Spinal cord (tissue), 10 donors: Measurements from ENCODE around the gene LRP6. TPM values are rescaled to one million over a fixed set of nuclear protein-coding genes. Genes with fewer than 3 reads are reported as not detected.

ENCODE experiments used
- DNase-seq, 6 donors: peaks; one replicate each; pipeline versions ENCODE4 v3.0.0 to v3.0.0-alpha.2; 2013 to 2015; ENCODE audit warnings: low spot score in 6 of 6, low read depth in 4 of 6
- H3K27ac ChIP-seq: one replicate; pipeline ENCODE4 v1.5.1; 2013; ENCODE audit warnings: low read depth, low read length, control low read depth
- H3K27me3 ChIP-seq: one replicate; pipeline ENCODE4 v1.6.1; 2013; ENCODE audit warnings: low read length; ENCODE audit not compliant: control insufficient read depth, insufficient read depth
- H3K36me3 ChIP-seq: one replicate; pipeline ENCODE4 v1.6.1; 2013; ENCODE audit warnings: low read length; ENCODE audit not compliant: control insufficient read depth, insufficient read depth
- H3K4me1 ChIP-seq: one replicate; pipeline ENCODE4 v1.6.1; 2013; ENCODE audit warnings: low read length; ENCODE audit not compliant: control insufficient read depth, insufficient read depth
- H3K4me3 ChIP-seq: one replicate; pipeline ENCODE4 v1.5.1; 2013; ENCODE audit warnings: low read depth, low read length, control low read depth
- H3K9me3 ChIP-seq: one replicate; pipeline ENCODE4 v1.6.1; 2013; ENCODE audit warnings: low read length; ENCODE audit not compliant: control insufficient read depth, insufficient read depth
- WGBS: methylation state at CpG from one replicate; pipeline ENCODE4 v1.1.5; 2013; ENCODE audit warnings: missing lambda C conversion rate; ENCODE audit not compliant: insufficient coverage; 5-methylcytosine and 5-hydroxymethylcytosine counted together
- polyA plus RNA-seq, 2 donors: library from polyadenylated mRNA; unstranded; fragments of 120-200 nt; gene quantifications; one replicate each; pipeline ENCODE4 v1.2.1, GENCODE V29; 2013; ENCODE audit not compliant: insufficient read length in 2 of 2
- total RNA-seq, 2 donors: library from RNA; depleted of rRNA in 1 of 2; stranded (reverse); fragments of 120-200 nt in 1 of 2; fragments of >200 nt in 1 of 2; gene quantifications; one replicate each; pipeline versions ENCODE4 v1.2.3 to v1.2.4, GENCODE V29; 2013 to 2014
- donor health status: healthy.

LRP6 gene
- total and polyA plus RNA-seq, 4 donors: 21.5 to 63.7 (median 43.1) TPM

- Histone ChIP-seq H3K4me1 (peaks cover 9% of the 10 kb centered on the region), H3K27ac (no peak overlapping the region), H3K9me3 (no peaks in the 10 kb centered on the region), H3K36me3 (no peaks in the 10 kb centered on the region), H3K4me3 (no peak overlapping the region), H3K27me3 (no peaks in the 10 kb centered on the region)
- no peak for DNase-seq
- 40% methylated on average over 1 of the region's 1 CpG for WGBS
These were observed 23.4 kb upstream of the LRP6 start for GRCh38 chr12:12290206-12290605.

GRCh38 chr12:12286441-12286840 lies 19.6 kb upstream of the LRP6 start:
- H3K4me3 ChIP-seq: no peak overlapping the region
- H3K27ac ChIP-seq: no peak overlapping the region
- no peaks in the 10 kb centered on the region for H3K36me3 ChIP-seq
- 90% methylated on average over 3 of the region's 5 CpGs for WGBS
- DNase-seq: no peak
- H3K27me3 ChIP-seq: no peaks in the 10 kb centered on the region
- no peaks in the 10 kb centered on the region for H3K9me3 ChIP-seq
- H3K4me1 ChIP-seq: no peaks in the 10 kb centered on the region

GRCh38 chr12:12282761-12283425 lies 16.0 kb upstream of the LRP6 start:
- no peaks in the 10 kb centered on the region for H3K36me3 ChIP-seq

GRCh38 chr12:12282202-12282601 lies 15.4 kb upstream of the LRP6 start:
- Histone ChIP-seq H3K4me1 (no peaks in the 10 kb centered on the region), H3K27ac (no peak overlapping the region), H3K36me3 (no peaks in the 10 kb centered on the region), H3K27me3 (no peaks in the 10 kb centered on the region), H3K4me3 (no peak overlapping the region), H3K9me3 (no peaks in the 10 kb centered on the region)
- WGBS: 58% methylated on average over 2 of the region's 3 CpGs
- DNase-seq: no peak

More at GRCh38 chr12:12282761-12283425, 16.0 kb upstream of the LRP6 start:
- Histone ChIP-seq H3K4me3 (no peak overlapping the region), H3K9me3 (no peaks in the 10 kb centered on the region), H3K27ac (no peak overlapping the region), H3K27me3 (no peaks in the 10 kb centered on the region), H3K4me1 (no peaks in the 10 kb centered on the region)
- no CpG with 5 or more reads among the region's 7 CpGs for WGBS
- peak in 1 of 6 donors; percentile 45 for DNase-seq

GRCh38 chr12:12281134-12281533 lies 14.3 kb upstream of the LRP6 start:
- Histone ChIP-seq H3K4me1 (no peaks in the 10 kb centered on the region), H3K36me3 (no peaks in the 10 kb centered on the region), H3K27me3 (no peaks in the 10 kb centered on the region), H3K9me3 (no peaks in the 10 kb centered on the region), H3K4me3 (no peak overlapping the region), H3K27ac (no peak overlapping the region)
- 80% methylated on average over 1 of the region's 1 CpG for WGBS
- DNase-seq: no peak

GRCh38 chr12:12278899-12279298 lies 12.1 kb upstream of the LRP6 start:
- Histone ChIP-seq H3K4me3 (no peak overlapping the region), H3K4me1 (no peaks in the 10 kb centered on the region), H3K27me3 (no peaks in the 10 kb centered on the region), H3K9me3 (no peaks in the 10 kb centered on the region), H3K27ac (no peak overlapping the region), H3K36me3 (no peaks in the 10 kb centered on the region)
- 82% methylated on average over 4 of the region's 4 CpGs for WGBS
- DNase-seq: no peak

GRCh38 chr12:12275874-12276273 lies 9.0 kb upstream of the LRP6 start:
- no peaks in the 10 kb centered on the region for H3K9me3 ChIP-seq
- H3K27ac ChIP-seq: no peak overlapping the region
- H3K4me3 ChIP-seq: no peak overlapping the region
- no peaks in the 10 kb centered on the region for H3K4me1 ChIP-seq
- DNase-seq: no peak
- 100% methylated on average over 3 of the region's 6 CpGs for WGBS
- no peaks in the 10 kb centered on the region for H3K27me3 ChIP-seq
- no peaks in the 10 kb centered on the region for H3K36me3 ChIP-seq

GRCh38 chr12:12273291-12273957 lies 6.6 kb upstream of the LRP6 start:
- H3K9me3 ChIP-seq: no peaks in the 10 kb centered on the region
- H3K4me3 ChIP-seq: no peak overlapping the region
- H3K27ac ChIP-seq: no peak overlapping the region
- no peaks in the 10 kb centered on the region for H3K4me1 ChIP-seq
- H3K27me3 ChIP-seq: no peaks in the 10 kb centered on the region
- no CpG with 5 or more reads among the region's 4 CpGs for WGBS
- no peak for DNase-seq
- H3K36me3 ChIP-seq: no peaks in the 10 kb centered on the region

- no peak for DNase-seq
- Histone ChIP-seq H3K27me3 (no peaks in the 10 kb centered on the region), H3K4me3 (no peak overlapping the region), H3K4me1 (peaks cover under 1% of the 10 kb centered on the region), H3K36me3 (no peaks in the 10 kb centered on the region), H3K27ac (no peak overlapping the region), H3K9me3 (no peaks in the 10 kb centered on the region)
These were observed 6.0 kb upstream of the LRP6 start for GRCh38 chr12:12272869-12273268.

- Histone ChIP-seq H3K4me1 (peaks cover 4% of the 10 kb centered on the region), H3K27ac (no peak overlapping the region), H3K9me3 (no peaks in the 10 kb centered on the region), H3K36me3 (no peaks in the 10 kb centered on the region), H3K4me3 (no peak overlapping the region), H3K27me3 (no peaks in the 10 kb centered on the region)
- WGBS: 100% methylated on average over 5 of the region's 6 CpGs
- DNase-seq: no peak
These were observed 3.4 kb upstream of the LRP6 start for GRCh38 chr12:12270226-12270625.
